H1 (cell line): ENCODE data around the gene OLR1. TPM values are rescaled to one million over a fixed set of nuclear protein-coding genes. Genes with fewer than 3 reads are reported as not detected.

Source experiments
- BRCA1 ChIP-seq: IDR thresholded peaks from 2 replicates; pipeline ENCODE4 v1.6.1; 2012; ENCODE audit warnings: low read depth, low read length, improper control_type of control experiment
- CEBPB ChIP-seq: IDR thresholded peaks from 2 replicates; pipeline ENCODE4 v1.6.1; 2012; ENCODE audit warnings: low read depth, low read length
- CHD2 ChIP-seq: IDR thresholded peaks from 2 replicates; pipeline ENCODE4 v1.6.1; 2012; ENCODE audit warnings: low read length, improper control_type of control experiment
- FOSL1 ChIP-seq: IDR thresholded peaks from 2 replicates; pipeline ENCODE4 v1.6.1; 2011; ENCODE audit warnings: mild to moderate bottlenecking, low read depth, low read length, moderate library complexity; ENCODE audit not compliant: insufficient read depth
- HDAC6 ChIP-seq: IDR thresholded peaks from one replicate; pipeline ENCODE4 v1.7.1; 2012; ENCODE audit warnings: low read depth, mild to moderate bottlenecking, inconsistent platforms, low read length, moderate library complexity
- MAFK ChIP-seq: IDR thresholded peaks from 2 replicates; pipeline ENCODE4 v1.6.1; 2012; ENCODE audit warnings: low read depth, mild to moderate bottlenecking, improper control_type of control experiment, low read length
- NRF1 ChIP-seq: IDR thresholded peaks from 2 replicates; pipeline ENCODE4 v1.6.1; 2011; ENCODE audit warnings: mild to moderate bottlenecking, low read depth, low read length, improper control_type of control experiment
- RNF2 ChIP-seq: fragments of 200-900, 300-1000 bp; sonication (generic); IDR thresholded peaks from 2 replicates; pipeline ENCODE4 v1.7.1; 2016; ENCODE audit warnings: borderline replicate concordance, low read depth, mild to moderate bottlenecking, antibody characterized with exemption, low read length; ENCODE audit not compliant: poor library complexity, severe bottlenecking; ENCODE audit errors: missing control alignments
- SIRT6 ChIP-seq: IDR thresholded peaks from one replicate; pipeline ENCODE4 v1.7.1; 2012; ENCODE audit warnings: low read length, inconsistent platforms
- SP2 ChIP-seq: IDR thresholded peaks from 2 replicates; pipeline ENCODE4 v1.6.1; 2012; ENCODE audit warnings: mild to moderate bottlenecking, low read length, inconsistent platforms
- polyA plus RNA-seq, 7 experiments: library from polyadenylated mRNA; depleted of rRNA in 3 of 7; stranded (reverse) in 5 of 7; unstranded in 2 of 7; fragments of >200 nt in 5 of 7; fragments of 200-250 nt in 2 of 7; gene quantifications; 1 replicate in 5 of 7; 2 replicates in 1 of 7; 4 replicates in 1 of 7; pipeline versions ENCODE4 v1.2.1 to v1.2.3, GENCODE V29; 2011 to 2013; ENCODE audit warnings: missing spikeins in 2 of 7, mixed read lengths in 2 of 7
- total RNA-seq: library from RNA; stranded (reverse); fragmentation: NEBNext Ultra II Directional; extraction: Animal tissue kit (Norgen Biotek cat#: 25700); gene quantifications from 2 replicates; pipeline ENCODE4 v1.2.1, GENCODE V29; 2021
- TF ChIP-seq, protein P1 (sequence below): fragments of 300-600 bp; sonication (generic); IDR thresholded peaks from 2 replicates; pipeline ENCODE4 v1.7.1; 2012; ENCODE audit warnings: low read length, moderate library complexity, mild to moderate bottlenecking, inconsistent platforms; ENCODE audit not compliant: insufficient replicate concordance
- TF ChIP-seq, protein P2 (sequence below): IDR thresholded peaks from 2 replicates; pipeline ENCODE4 v1.6.1; 2011; ENCODE audit warnings: low read depth, mild to moderate bottlenecking, low read length; ENCODE audit not compliant: insufficient read depth

OLR1 gene
- total and polyA plus RNA-seq, 2 of the 8 experiments (the other 6 are each of a cell fraction or from before 2014, with no cell fraction given) = not detected

DNA sequence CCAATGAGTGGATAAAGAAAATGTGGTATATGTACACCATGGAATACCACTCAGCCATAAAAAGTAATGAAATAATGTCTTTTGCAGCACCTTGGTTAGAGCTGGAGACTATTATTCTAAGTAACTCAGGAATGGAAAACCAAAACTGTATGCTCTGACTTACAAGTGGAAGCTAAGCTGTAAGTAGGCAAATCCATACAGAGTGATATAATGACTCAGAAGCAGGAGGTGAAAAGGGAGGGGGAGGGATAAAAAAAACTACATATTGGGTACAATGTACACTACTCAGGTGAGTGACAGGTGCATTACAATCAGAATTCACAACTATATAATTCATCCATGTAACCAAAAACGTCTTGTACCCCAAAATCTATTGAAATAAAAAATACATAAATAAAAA is 58.0 kb downstream of the OLR1 start (continued):
- TF ChIP-seq, protein P1, sequence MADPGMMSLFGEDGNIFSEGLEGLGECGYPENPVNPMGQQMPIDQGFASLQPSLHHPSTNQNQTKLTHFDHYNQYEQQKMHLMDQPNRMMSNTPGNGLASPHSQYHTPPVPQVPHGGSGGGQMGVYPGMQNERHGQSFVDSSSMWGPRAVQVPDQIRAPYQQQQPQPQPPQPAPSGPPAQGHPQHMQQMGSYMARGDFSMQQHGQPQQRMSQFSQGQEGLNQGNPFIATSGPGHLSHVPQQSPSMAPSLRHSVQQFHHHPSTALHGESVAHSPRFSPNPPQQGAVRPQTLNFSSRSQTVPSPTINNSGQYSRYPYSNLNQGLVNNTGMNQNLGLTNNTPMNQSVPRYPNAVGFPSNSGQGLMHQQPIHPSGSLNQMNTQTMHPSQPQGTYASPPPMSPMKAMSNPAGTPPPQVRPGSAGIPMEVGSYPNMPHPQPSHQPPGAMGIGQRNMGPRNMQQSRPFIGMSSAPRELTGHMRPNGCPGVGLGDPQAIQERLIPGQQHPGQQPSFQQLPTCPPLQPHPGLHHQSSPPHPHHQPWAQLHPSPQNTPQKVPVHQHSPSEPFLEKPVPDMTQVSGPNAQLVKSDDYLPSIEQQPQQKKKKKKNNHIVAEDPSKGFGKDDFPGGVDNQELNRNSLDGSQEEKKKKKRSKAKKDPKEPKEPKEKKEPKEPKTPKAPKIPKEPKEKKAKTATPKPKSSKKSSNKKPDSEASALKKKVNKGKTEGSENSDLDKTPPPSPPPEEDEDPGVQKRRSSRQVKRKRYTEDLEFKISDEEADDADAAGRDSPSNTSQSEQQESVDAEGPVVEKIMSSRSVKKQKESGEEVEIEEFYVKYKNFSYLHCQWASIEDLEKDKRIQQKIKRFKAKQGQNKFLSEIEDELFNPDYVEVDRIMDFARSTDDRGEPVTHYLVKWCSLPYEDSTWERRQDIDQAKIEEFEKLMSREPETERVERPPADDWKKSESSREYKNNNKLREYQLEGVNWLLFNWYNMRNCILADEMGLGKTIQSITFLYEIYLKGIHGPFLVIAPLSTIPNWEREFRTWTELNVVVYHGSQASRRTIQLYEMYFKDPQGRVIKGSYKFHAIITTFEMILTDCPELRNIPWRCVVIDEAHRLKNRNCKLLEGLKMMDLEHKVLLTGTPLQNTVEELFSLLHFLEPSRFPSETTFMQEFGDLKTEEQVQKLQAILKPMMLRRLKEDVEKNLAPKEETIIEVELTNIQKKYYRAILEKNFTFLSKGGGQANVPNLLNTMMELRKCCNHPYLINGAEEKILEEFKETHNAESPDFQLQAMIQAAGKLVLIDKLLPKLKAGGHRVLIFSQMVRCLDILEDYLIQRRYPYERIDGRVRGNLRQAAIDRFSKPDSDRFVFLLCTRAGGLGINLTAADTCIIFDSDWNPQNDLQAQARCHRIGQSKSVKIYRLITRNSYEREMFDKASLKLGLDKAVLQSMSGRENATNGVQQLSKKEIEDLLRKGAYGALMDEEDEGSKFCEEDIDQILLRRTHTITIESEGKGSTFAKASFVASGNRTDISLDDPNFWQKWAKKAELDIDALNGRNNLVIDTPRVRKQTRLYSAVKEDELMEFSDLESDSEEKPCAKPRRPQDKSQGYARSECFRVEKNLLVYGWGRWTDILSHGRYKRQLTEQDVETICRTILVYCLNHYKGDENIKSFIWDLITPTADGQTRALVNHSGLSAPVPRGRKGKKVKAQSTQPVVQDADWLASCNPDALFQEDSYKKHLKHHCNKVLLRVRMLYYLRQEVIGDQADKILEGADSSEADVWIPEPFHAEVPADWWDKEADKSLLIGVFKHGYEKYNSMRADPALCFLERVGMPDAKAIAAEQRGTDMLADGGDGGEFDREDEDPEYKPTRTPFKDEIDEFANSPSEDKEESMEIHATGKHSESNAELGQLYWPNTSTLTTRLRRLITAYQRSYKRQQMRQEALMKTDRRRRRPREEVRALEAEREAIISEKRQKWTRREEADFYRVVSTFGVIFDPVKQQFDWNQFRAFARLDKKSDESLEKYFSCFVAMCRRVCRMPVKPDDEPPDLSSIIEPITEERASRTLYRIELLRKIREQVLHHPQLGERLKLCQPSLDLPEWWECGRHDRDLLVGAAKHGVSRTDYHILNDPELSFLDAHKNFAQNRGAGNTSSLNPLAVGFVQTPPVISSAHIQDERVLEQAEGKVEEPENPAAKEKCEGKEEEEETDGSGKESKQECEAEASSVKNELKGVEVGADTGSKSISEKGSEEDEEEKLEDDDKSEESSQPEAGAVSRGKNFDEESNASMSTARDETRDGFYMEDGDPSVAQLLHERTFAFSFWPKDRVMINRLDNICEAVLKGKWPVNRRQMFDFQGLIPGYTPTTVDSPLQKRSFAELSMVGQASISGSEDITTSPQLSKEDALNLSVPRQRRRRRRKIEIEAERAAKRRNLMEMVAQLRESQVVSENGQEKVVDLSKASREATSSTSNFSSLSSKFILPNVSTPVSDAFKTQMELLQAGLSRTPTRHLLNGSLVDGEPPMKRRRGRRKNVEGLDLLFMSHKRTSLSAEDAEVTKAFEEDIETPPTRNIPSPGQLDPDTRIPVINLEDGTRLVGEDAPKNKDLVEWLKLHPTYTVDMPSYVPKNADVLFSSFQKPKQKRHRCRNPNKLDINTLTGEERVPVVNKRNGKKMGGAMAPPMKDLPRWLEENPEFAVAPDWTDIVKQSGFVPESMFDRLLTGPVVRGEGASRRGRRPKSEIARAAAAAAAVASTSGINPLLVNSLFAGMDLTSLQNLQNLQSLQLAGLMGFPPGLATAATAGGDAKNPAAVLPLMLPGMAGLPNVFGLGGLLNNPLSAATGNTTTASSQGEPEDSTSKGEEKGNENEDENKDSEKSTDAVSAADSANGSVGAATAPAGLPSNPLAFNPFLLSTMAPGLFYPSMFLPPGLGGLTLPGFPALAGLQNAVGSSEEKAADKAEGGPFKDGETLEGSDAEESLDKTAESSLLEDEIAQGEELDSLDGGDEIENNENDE = no peak
- TF ChIP-seq BRCA1 (no peak), FOSL1 (no peak), CHD2 (no peak), SP2 (no peak), NRF1 (no peak), HDAC6 (no peak), SIRT6 (no peak), MAFK (no peak), CEBPB (no peak), RNF2 (no peak)
- TF ChIP-seq, protein P2, sequence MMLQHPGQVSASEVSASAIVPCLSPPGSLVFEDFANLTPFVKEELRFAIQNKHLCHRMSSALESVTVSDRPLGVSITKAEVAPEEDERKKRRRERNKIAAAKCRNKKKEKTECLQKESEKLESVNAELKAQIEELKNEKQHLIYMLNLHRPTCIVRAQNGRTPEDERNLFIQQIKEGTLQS = no peak
